ENCODE measurements around the gene BRAF.
"Not testable (repeated sequence)": the region's sequence is repeated elsewhere in the genome, so short reads cannot be mapped to it uniquely, and the experiment has no call there.

DNA sequence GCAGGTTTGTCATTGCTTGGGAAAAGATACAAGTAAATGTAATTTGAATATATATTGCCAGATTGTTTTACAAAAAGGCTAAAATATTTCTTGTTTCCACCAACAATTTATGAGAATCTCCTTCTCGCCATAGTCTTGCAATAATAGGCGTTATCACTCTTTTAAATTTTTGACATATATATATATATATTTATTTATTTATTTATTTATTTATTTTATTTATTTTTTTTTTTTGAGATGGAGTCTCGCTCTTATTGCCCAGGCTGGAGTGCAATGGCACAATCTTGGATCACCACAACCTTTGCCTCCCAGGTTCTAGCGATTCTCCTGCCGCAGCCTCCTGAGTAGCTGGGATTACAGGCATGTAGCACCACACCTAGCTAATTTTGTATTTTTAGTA, 17.5 kb upstream of the BRAF start:
- TF ChIP-seq, protein P1, sequence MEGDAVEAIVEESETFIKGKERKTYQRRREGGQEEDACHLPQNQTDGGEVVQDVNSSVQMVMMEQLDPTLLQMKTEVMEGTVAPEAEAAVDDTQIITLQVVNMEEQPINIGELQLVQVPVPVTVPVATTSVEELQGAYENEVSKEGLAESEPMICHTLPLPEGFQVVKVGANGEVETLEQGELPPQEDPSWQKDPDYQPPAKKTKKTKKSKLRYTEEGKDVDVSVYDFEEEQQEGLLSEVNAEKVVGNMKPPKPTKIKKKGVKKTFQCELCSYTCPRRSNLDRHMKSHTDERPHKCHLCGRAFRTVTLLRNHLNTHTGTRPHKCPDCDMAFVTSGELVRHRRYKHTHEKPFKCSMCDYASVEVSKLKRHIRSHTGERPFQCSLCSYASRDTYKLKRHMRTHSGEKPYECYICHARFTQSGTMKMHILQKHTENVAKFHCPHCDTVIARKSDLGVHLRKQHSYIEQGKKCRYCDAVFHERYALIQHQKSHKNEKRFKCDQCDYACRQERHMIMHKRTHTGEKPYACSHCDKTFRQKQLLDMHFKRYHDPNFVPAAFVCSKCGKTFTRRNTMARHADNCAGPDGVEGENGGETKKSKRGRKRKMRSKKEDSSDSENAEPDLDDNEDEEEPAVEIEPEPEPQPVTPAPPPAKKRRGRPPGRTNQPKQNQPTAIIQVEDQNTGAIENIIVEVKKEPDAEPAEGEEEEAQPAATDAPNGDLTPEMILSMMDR (IDR thresholded peaks at IDR 0.05): not testable (repeated sequence)
- not testable (repeated sequence) for TF ChIP-seq POLR2A (IDR thresholded peaks at IDR 0.05)

All from heart left ventricle (tissue), 13 donors.